ENCODE measurements around the gene TOB2.

DNA sequence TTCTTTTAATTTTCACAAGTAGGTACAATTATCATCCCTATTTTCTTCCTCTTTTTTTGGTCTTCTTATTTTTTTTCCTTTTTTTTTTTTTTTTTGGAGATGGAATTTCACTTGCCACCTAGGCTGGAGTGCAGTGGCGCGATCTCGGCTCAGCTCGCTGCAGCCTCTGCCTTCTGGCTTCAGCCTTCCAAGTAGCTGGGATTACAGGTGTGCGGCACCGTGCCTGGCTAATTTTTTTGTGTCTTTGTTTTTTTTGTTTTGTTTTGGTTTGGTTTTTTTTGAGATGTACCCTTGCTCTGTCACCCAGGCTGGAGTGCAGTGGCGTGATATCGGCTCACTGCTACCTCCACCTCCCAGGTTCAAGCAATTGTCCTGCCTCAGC, 16.7 kb downstream of the TOB2 start:
- TF ChIP-seq, protein P1, sequence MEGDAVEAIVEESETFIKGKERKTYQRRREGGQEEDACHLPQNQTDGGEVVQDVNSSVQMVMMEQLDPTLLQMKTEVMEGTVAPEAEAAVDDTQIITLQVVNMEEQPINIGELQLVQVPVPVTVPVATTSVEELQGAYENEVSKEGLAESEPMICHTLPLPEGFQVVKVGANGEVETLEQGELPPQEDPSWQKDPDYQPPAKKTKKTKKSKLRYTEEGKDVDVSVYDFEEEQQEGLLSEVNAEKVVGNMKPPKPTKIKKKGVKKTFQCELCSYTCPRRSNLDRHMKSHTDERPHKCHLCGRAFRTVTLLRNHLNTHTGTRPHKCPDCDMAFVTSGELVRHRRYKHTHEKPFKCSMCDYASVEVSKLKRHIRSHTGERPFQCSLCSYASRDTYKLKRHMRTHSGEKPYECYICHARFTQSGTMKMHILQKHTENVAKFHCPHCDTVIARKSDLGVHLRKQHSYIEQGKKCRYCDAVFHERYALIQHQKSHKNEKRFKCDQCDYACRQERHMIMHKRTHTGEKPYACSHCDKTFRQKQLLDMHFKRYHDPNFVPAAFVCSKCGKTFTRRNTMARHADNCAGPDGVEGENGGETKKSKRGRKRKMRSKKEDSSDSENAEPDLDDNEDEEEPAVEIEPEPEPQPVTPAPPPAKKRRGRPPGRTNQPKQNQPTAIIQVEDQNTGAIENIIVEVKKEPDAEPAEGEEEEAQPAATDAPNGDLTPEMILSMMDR (IDR thresholded peaks at IDR 0.05): no peak
- no peak for TF ChIP-seq POLR2A (IDR thresholded peaks at IDR 0.05)

Data from uterus (tissue), 2 donors.